Erythroblast (primary cell): Measurements from ENCODE around the gene TRPC3.
A peak's percentile ranks its signal among the peaks of the same experiment; 100 is the strongest.

Experiments used
- DNase-seq, 2 experiments: peaks; one replicate each; lab custom pipeline; 2025; lab: John Stamatoyannopoulos, UW
- GATA1 ChIP-seq: IDR thresholded peaks from 2 replicates; pipeline ENCODE4 v1.6.1; 2011; ENCODE audit warnings: low read depth, mild to moderate bottlenecking, control low read depth, low read length, moderate library complexity
- POLR2A ChIP-seq: IDR thresholded peaks from 2 replicates; pipeline ENCODE4 v1.6.1; 2011; ENCODE audit warnings: mild to moderate bottlenecking, low read length

Gene TRPC3

GRCh38 chr4:121964958-121965357, 13.1 kb upstream of the TRPC3 start:
- DNase-seq: no peak

GRCh38 chr4:121960818-121961217, 9.0 kb upstream of the TRPC3 start:
- TF ChIP-seq POLR2A (no peak), GATA1 (no peak)
- DNase-seq: no peak

More at GRCh38 chr4:121964958-121965357, 13.1 kb upstream of the TRPC3 start:
- TF ChIP-seq POLR2A: no peak
- no peak for TF ChIP-seq GATA1

- TF ChIP-seq GATA1 (no peak), POLR2A (no peak)
These were observed 6.9 kb upstream of the TRPC3 start for GRCh38 chr4:121958777-121959176.

GRCh38 chr4:121957266-121957665, 5.4 kb upstream of the TRPC3 start:
- no peak for DNase-seq
- TF ChIP-seq POLR2A (no peak), GATA1 (no peak)

More at GRCh38 chr4:121958777-121959176, 6.9 kb upstream of the TRPC3 start:
- no peak for DNase-seq

GRCh38 chr4:121953860-121954259, 2.0 kb upstream of the TRPC3 start:
- DNase-seq: no peak
- TF ChIP-seq GATA1: no peak
- TF ChIP-seq POLR2A: no peak

- no peak for DNase-seq
- TF ChIP-seq POLR2A: no peak
- no peak for TF ChIP-seq GATA1
These were observed 430 bp upstream of the TRPC3 start for GRCh38 chr4:121952290-121952689.

- no peak for TF ChIP-seq GATA1
- TF ChIP-seq POLR2A: no peak
- peak; percentile 11 to 18 for DNase-seq
These were observed 960 bp downstream of the TRPC3 start for GRCh38 chr4:121950680-121951520.

GRCh38 chr4:121950212-121950679, 1.6 kb downstream of the TRPC3 start:
- DNase-seq: peak; percentile 68 to 79
- TF ChIP-seq GATA1: no peak
- no peak for TF ChIP-seq POLR2A

GRCh38 chr4:121946644-121947043, 5.2 kb downstream of the TRPC3 start:
- DNase-seq: no peak
- TF ChIP-seq POLR2A: no peak
- TF ChIP-seq GATA1: no peak

- no peak for TF ChIP-seq POLR2A
- TF ChIP-seq GATA1: no peak
- peak in 1 of 2 experiments; percentile 24 for DNase-seq
These were observed 7.9 kb downstream of the TRPC3 start for GRCh38 chr4:121943941-121944340.

- no peak for TF ChIP-seq POLR2A
- no peak for TF ChIP-seq GATA1
- no peak for DNase-seq
These were observed 12.2 kb downstream of the TRPC3 start for GRCh38 chr4:121939690-121940089.

- DNase-seq: no peak
- TF ChIP-seq POLR2A (no peak), GATA1 (no peak)
These were observed 13.4 kb downstream of the TRPC3 start for GRCh38 chr4:121938282-121939092.

GRCh38 chr4:121936101-121936500, 15.8 kb downstream of the TRPC3 start:
- no peak for DNase-seq
- TF ChIP-seq POLR2A (no peak), GATA1 (no peak)

- DNase-seq: no peak
- TF ChIP-seq POLR2A (no peak), GATA1 (no peak)
These were observed 17.2 kb downstream of the TRPC3 start for GRCh38 chr4:121934635-121935034.
